Panc1 (cell line): Measurements from ENCODE around the gene HES1. TPM values are rescaled to one million over a fixed set of nuclear protein-coding genes. Genes with fewer than 3 reads are reported as not detected.

Experiments
- ATAC-seq: fragments of 200-7000 bp; cut with Tn5 transposase; 2 replicates; pipeline ENCODE4 v1.9.1; 2020; ENCODE audit warnings: mild to moderate bottlenecking, moderate library complexity
- BruUV-seq: library from RNA; stranded (reverse); fragments of 400-500 nt; replicated peaks from 2 replicates; lab custom pipeline; 2021; lab: Mats Ljungman, UMichigan
- CTCF ChIA-PET: fragments of 300-600 bp; sonication (Branson Sonifier 250); formaldehyde crosslinking; loops from one replicate; lab custom pipeline; 2022; ENCODE audit warnings: antibody characterized with exemption; lab: Charles Lee
- POLR2A ChIA-PET: fragments of 300-600 bp; sonication (Branson Sonifier 250); formaldehyde crosslinking; loops from one replicate; lab custom pipeline; 2022; ENCODE audit warnings: antibody characterized with exemption; lab: Charles Lee
- DNase-seq: peaks from one replicate; pipeline ENCODE4 v3.0.0-alpha.2; 2010; ENCODE audit warnings: low read depth, low spot score
- H3K27ac ChIP-seq: 2 replicates; pipeline ENCODE4 v1.5.1; 2011; ENCODE audit warnings: mild to moderate bottlenecking, low read length, inconsistent platforms
- H3K27me3 ChIP-seq: fragments of 200-500 bp; sonication (Bioruptor generic); 2 replicates; pipeline ENCODE4 v1.6.0; 2014; ENCODE audit warnings: low read length, inconsistent platforms; ENCODE audit not compliant: control insufficient read depth, insufficient read depth
- H3K36me3 ChIP-seq: fragments of 200-500 bp; sonication (Bioruptor generic); 2 replicates; pipeline ENCODE4 v1.5.1; 2014; ENCODE audit warnings: inconsistent platforms, mild to moderate bottlenecking, low read length, moderate library complexity; ENCODE audit not compliant: control insufficient read depth, insufficient read depth
- H3K4me1 ChIP-seq: 2 replicates; pipeline ENCODE4 v1.5.1; 2011; ENCODE audit warnings: inconsistent platforms, mild to moderate bottlenecking, low read length, moderate library complexity; ENCODE audit not compliant: control insufficient read depth, insufficient read depth
- H3K4me3 ChIP-seq, 2 experiments: 2 replicates each; pipeline ENCODE4 v1.5.1; 2011 to 2012; ENCODE audit warnings: low read depth in 2 of 2, low read length in 2 of 2, mild to moderate bottlenecking in 2 of 2, inconsistent platforms in 1 of 2, moderate library complexity in 1 of 2
- H3K9me3 ChIP-seq: fragments of 200-500 bp; sonication (Bioruptor generic); 2 replicates; pipeline ENCODE4 v1.5.1; 2014; ENCODE audit warnings: low read depth, mild to moderate bottlenecking, inconsistent platforms, low read length, moderate library complexity; ENCODE audit not compliant: control insufficient read depth, insufficient read depth
- CTCF ChIP-seq: fragments of 450-650 bp; IDR thresholded peaks from 2 replicates; pipeline ENCODE4 v1.5.1; 2017; ENCODE audit warnings: mild to moderate bottlenecking
- POLR2AphosphoS5 ChIP-seq: IDR thresholded peaks from 2 replicates; pipeline ENCODE4 v1.6.1; 2012; ENCODE audit warnings: mild to moderate bottlenecking, low read depth, low read length, moderate library complexity
- REST ChIP-seq, 2 experiments: IDR thresholded peaks; 2 replicates each; pipeline ENCODE4 v1.6.1; 2011 to 2012; ENCODE audit warnings: low read depth in 2 of 2, control low read depth in 1 of 2, low read length in 1 of 2, mild to moderate bottlenecking in 1 of 2, moderate library complexity in 1 of 2; ENCODE audit not compliant: insufficient read depth in 1 of 2
- SIN3A ChIP-seq: IDR thresholded peaks from 2 replicates; pipeline ENCODE4 v1.6.1; 2012; ENCODE audit warnings: low read depth, mild to moderate bottlenecking, low read length, moderate library complexity, borderline replicate concordance; ENCODE audit not compliant: insufficient read depth
- TCF7L2 ChIP-seq: IDR thresholded peaks from 2 replicates; pipeline ENCODE4 v1.6.1; 2011; ENCODE audit warnings: mild to moderate bottlenecking, low read depth, low read length, inconsistent platforms
- in situ Hi-C: cut with HindIII; loops from 2 replicates; pipeline ENCODE4 v1.10.0; 2016; ENCODE audit warnings: low sequenced_read_pairs, low pct_unique_long_range_greater_than_20kb
- intact Hi-C: fragments of 100-400 bp; cut with micrococcal nuclease; formaldehyde crosslinking; loops from one replicate; pipeline ENCODE4 v1.10.0; 2022; ENCODE audit not compliant: unreplicated experiment
- total RNA-seq: library from RNA; stranded (reverse); gene quantifications from one replicate; pipeline ENCODE4 v1.2.1, GENCODE V29; 2021; ENCODE audit not compliant: unreplicated experiment

Gene HES1
- total RNA-seq, 1 experiment from 2014 or later: 28.5 TPM

GRCh38 chr3:194154346-194154745 lies 18.4 kb downstream of the HES1 start:
- no peak overlapping the region for H3K27ac ChIP-seq
- TF ChIP-seq CTCF: no peak
- no peak for TF ChIP-seq POLR2AphosphoS5
- TF ChIP-seq SIN3A: no peak
- no peak for TF ChIP-seq REST (IDR thresholded peaks at IDR 0.05; ENCODE audit: insufficient read depth in 1 of 2, low read depth in 2 of 2, low read length in 1 of 2)
- TF ChIP-seq TCF7L2: no peak
- H3K27me3 ChIP-seq: no peaks in the 10 kb centered on the region
- intact Hi-C loops: no loop called here
- no TSS peak for BruUV-seq
- H3K4me1 ChIP-seq: peaks cover 6% of the 10 kb centered on the region
- peaks cover 7% of the 10 kb centered on the region; the same call in 1 of the 2 replicates for H3K9me3 ChIP-seq
- H3K36me3 ChIP-seq: no peaks in the 10 kb centered on the region
- CTCF ChIA-PET: no interaction called here
- POLR2A ChIA-PET: no interaction called here
- ATAC-seq (no peak), DNase-seq (no peak)
- in situ Hi-C loops: no loop called here
- no peak overlapping the region for H3K4me3 ChIP-seq

GRCh38 chr3:194156095-194156494 lies 20.1 kb downstream of the HES1 start:
- no peaks in the 10 kb centered on the region for H3K36me3 ChIP-seq
- H3K9me3 ChIP-seq: peaks cover 7% of the 10 kb centered on the region; the same call in 1 of the 2 replicates
- DNase-seq (no peak), ATAC-seq (no peak)
- intact Hi-C loops (no loop called here), in situ Hi-C loops (no loop called here)
- no peak for TF ChIP-seq SIN3A
- BruUV-seq: no TSS peak
- ChIA-PET POLR2A (no interaction called here), CTCF (no interaction called here)
- H3K27ac ChIP-seq: no peak overlapping the region
- no peaks in the 10 kb centered on the region for H3K27me3 ChIP-seq
- no peak overlapping the region for H3K4me3 ChIP-seq
- H3K4me1 ChIP-seq: no peaks in the 10 kb centered on the region

- Histone ChIP-seq H3K36me3 (no peaks in the 10 kb centered on the region), H3K9me3 (peaks cover 7% of the 10 kb centered on the region; the same call in 1 of the 2 replicates), H3K4me1 (no peaks in the 10 kb centered on the region), H3K27me3 (no peaks in the 10 kb centered on the region), H3K27ac (no peak overlapping the region), H3K4me3 (no peak overlapping the region)
- intact Hi-C loops: no loop called here
- no peak for DNase-seq
- ChIA-PET POLR2A (no interaction called here), CTCF (no interaction called here)
- TF ChIP-seq SIN3A (no peak), POLR2AphosphoS5 (no peak), CTCF (no peak), REST (IDR thresholded peaks at IDR 0.05; ENCODE audit: insufficient read depth in 1 of 2, low read depth in 2 of 2, low read length in 1 of 2) (no peak), TCF7L2 (no peak)
- ATAC-seq: peak; percentile 43; the same call in 1 of the 2 replicates
- no TSS peak for BruUV-seq
- in situ Hi-C loops: no loop called here
Observed at GRCh38 chr3:194158942-194159439, 23.0 kb downstream of the HES1 start.
